Body of pancreas (tissue), 4 donors: ENCODE results near the gene HOMER2.

Source experiments
- CTCF ChIP-seq, 7 experiments: fragments of 450-650 bp in 4 of 7; fragments of 200-600 bp in 3 of 7; sonication (generic) in 3 of 7; IDR thresholded peaks; one replicate each; pipeline ENCODE4 v1.5.1; 2016 to 2019; ENCODE audit warnings: antibody characterized with exemption in 7 of 7
- POLR2A ChIP-seq, 3 donors: fragments of 450-650 bp; IDR thresholded peaks; one replicate each; pipeline ENCODE4 v1.6.1; 2016; ENCODE audit warnings: antibody characterized with exemption in 3 of 3, mild to moderate bottlenecking in 2 of 3

- no peak for TF ChIP-seq CTCF (IDR thresholded peaks at IDR 0.05)
- no peak for TF ChIP-seq POLR2A (IDR thresholded peaks at IDR 0.05)
Measured at GRCh38 chr15:82971218-82971984, 18.9 kb upstream of the HOMER2 start.
